Measurements from ENCODE around the gene KCNG2.

GRCh38 chr18:79945118-79946042 lies 147.6 kb downstream of the KCNG2 start:
- TF ChIP-seq ZNF184 (tag by site-specific recombination; IDR thresholded peaks at IDR 0.05) = no peak
- TF ChIP-seq CTCF (tag by site-specific recombination; IDR thresholded peaks at IDR 0.05) = no peak
- TF ChIP-seq SETDB1 (IDR thresholded peaks at IDR 0.05; ENCODE audit: insufficient read length, low read length) = no peak
- no peak for TF ChIP-seq ZNF707 (tag by site-specific recombination; IDR thresholded peaks at IDR 0.05)
